Measurements from ENCODE around the gene SERPINB2.

- TF ChIP-seq CTCF (IDR thresholded peaks at IDR 0.05), result no peak
- TF ChIP-seq EZH2 (IDR thresholded peaks at IDR 0.05; ENCODE audit: borderline replicate concordance, insufficient read depth, low read depth, low read length, poor library complexity, severe bottlenecking), result no peak
Measured at GRCh38 chr18:63844254-63844653, 43.3 kb upstream of the SERPINB2 start.
